GM15510 (cell line): Measurements from ENCODE around the gene SEMA3C.

Experiments
- POLR2A ChIP-seq: IDR thresholded peaks from 3 replicates; pipeline ENCODE4 v1.6.1; 2011; ENCODE audit warnings: borderline replicate concordance; ENCODE audit not compliant: insufficient read length; ENCODE audit errors: extremely low read depth

SEMA3C gene

DNA sequence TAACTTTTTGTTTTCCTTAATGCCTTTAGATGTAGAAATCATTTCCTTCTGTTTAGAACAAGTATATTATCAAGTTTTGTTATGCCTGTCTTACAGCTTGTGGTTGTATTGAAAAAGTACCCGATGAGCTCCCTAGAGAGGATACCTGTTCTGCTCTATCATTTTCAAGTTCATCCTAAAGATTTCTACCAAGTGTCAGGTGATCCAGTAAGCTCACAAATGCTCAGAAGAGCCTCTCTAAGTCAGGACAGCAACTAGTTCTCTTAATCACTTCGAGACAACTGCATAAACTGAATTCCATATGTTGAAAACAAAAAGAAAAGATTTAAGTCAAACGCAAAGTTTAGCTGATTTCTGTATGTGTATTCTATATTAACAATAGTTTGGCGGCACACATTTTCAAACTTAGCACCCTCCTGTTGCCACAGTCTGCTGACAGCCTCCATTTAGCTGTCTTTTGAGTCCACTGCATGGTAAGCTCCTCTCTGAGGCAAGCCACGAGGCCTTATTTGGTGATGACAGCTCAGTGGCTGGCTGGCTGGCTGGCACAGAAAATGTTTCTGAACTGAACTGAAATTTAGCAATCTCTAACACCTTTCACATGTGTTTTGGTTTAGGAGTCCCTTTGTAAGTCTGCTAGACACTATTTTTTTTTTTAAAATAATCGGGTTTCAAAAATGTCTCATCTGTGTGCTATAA lies 59.4 kb downstream of the SEMA3C start:
- no peak for TF ChIP-seq POLR2A

GRCh38 chr7:80858141-80858903 lies 60.5 kb downstream of the SEMA3C start:
- no peak for TF ChIP-seq POLR2A

DNA sequence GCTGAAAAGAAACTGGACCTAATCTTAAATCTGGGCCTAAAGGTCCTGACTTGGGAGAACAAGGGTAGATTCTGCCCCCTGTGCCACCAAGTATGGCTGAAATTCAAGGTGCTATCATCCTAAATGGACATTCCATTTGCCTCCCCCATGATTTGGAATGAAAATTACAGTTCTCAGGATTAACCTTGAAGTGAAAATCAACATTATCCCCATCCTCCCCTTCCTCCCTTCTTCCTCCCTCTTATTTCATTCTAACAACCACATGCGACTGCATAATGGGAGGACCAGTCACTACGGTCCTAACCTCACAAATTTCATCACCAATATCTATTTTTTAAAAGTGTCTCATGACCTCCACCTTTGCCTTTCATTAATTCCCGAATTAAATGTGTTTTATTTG lies 62.1 kb downstream of the SEMA3C start:
- no peak for TF ChIP-seq POLR2A

DNA sequence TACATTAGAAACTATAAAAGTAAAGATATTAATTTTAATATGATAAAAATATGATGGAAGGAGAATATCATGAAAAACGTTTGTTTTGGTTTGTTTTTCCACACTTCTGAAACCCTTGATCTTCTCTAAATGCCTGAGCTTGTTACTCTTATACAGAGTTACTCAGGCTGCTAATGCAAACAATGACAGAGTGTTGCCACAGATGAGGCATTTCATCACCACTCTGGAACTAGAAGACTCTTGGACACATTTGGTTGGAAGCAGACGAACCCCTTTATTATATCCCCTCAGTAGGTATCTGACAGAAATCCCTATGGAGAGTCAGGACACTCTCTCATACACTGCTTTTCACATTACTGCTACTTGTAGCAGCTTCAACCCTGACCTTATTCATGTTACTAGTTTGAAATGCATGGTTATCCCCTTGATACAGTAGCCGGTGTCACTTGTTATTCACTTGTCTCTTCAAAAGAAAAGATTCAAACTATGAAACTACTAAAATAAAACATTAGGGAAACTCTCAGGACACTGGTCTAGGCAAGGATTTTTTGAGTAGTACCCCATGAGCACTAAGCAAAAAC lies 66.9 kb downstream of the SEMA3C start:
- TF ChIP-seq POLR2A, result no peak

GRCh38 chr7:80848841-80849240 lies 70.0 kb downstream of the SEMA3C start:
- no peak for TF ChIP-seq POLR2A

DNA sequence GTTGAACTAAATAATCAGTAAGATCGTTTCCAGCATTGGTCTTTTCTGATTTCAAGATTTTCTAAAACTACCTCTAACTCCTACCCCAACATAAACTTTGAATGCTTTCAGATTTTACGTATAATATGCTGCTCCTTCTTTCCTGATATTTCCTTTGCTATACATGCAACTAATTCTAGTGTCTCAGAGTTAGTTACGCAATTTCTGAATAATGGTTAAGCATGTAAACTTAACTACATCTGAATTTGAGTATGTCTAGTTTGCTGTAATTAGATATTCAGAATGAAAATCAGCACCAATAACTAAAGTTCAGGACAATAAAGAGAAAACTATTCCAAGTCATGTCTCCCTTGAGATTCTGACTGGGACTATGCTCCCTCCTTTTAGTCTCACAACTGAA lies 71.0 kb downstream of the SEMA3C start:
- TF ChIP-seq POLR2A, result no peak

DNA sequence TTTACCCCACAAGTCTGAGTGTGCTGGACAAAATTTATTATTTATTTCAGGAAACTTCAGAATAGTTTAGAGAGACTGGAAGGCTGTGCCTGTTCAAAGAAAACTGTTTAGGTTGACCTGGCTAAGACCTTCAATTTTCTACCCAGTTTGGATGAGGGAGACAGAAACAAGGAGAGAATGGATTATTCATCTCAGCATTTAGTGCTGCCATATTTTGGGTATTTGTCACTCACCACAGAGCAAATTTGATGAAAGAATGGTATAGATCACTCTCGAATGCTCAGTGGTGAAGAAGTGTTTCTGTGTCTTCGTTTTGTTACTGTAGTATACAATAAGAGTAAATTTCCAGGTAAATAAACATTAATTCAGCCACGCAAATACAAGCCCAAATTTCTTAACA lies 71.8 kb downstream of the SEMA3C start:
- no peak for TF ChIP-seq POLR2A

DNA sequence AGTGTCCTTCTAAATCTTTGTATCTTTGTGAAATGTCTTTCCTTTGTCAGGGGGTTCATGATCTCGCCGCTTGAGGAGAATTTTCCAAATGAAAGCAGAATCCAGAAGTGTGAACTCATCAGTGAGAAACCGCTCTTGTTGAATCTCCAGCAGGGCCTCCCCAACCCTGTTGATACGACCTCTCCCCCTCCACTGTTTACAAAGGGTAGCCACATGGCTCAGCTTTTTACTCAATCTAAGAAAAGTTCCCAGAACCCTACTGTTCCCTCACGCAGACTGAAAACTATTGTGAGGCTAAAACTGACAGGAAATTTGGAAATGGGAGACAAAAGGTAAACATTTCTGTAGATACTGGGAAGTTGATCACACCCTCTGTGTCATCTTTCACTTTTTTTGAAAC lies 73.9 kb downstream of the SEMA3C start:
- TF ChIP-seq POLR2A, result no peak

- TF ChIP-seq POLR2A, result no peak
Observed at GRCh38 chr7:80843018-80843677, 75.7 kb downstream of the SEMA3C start.

DNA sequence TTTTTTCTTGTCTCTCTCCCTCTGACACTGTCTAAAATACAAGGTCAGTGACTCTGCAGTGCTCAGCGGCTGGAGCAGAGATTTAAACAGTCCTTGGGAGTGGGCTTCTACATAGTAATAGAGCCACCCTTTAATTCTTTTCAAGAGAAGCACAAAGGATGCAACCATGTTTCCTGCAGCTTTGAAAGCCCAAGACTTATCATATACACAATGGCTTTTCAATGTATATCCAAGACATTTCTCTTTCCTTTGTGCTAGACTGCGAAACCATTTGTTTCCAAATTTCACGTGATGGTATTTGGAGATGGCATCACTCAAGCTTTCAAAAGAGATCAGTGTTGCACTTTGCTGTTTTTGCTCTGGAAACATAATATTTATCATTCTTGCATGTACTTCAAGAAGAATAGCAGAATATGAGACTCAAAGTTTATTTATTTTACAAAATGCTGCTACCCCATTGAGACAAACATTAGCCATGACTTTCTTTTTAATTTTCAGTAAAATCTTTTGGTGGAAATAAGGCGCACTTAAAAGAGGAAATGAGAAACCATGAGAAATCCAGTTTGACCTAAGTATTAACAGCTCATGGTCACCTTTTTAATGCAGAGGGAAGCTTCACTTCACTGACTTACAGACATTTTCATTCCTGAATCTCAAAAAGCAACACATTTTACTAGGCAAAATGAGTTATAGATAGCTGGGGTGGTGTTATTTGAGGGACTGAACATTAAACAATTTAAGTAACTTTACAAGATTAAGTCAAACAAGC lies 76.6 kb downstream of the SEMA3C start:
- no peak for TF ChIP-seq POLR2A

- TF ChIP-seq POLR2A, result no peak
Observed at GRCh38 chr7:80841423-80841955, 77.4 kb downstream of the SEMA3C start.

DNA sequence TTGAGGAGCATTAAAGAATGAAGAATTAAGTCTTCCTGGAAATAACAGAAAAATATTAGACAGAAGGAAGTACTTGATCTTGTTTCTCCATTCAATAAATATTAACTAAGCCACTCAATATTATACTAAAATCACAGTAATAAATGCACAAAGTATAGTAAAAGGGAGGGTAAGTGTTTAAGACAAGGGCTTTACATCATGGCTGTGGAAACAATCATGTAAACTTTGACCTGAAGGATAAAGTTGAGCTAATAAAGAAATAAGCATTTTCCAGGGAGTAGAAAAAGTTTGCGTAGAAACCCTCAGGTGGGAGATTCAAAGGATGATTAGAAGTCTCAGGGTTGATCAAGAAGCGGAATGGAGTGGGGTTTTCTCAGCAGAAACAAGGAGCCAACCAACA lies 78.2 kb downstream of the SEMA3C start:
- no peak for TF ChIP-seq POLR2A

- no peak for TF ChIP-seq POLR2A
Observed at GRCh38 chr7:80839855-80840254, 79.0 kb downstream of the SEMA3C start.

GRCh38 chr7:80838643-80839042 lies 80.2 kb downstream of the SEMA3C start:
- TF ChIP-seq POLR2A, result no peak

DNA sequence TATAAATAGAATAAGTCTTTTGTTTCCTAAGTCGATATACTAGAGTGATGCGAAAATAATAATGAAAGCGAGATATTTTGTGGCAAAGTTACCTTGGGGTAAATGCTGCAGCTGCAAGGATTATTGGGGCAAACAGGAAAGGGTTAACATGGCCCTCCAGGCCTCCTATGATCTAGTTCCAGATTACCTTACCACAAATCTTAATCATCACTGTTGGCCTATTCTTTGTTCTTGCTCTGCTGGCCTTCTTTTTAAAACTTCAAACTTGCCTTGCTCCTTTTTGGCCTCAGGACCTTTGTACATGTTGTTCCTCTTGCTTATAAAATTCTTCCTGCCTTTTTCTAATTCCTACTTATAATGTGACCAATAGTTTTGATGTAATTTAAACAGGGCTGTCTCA lies 81.5 kb downstream of the SEMA3C start:
- TF ChIP-seq POLR2A, result no peak

DNA sequence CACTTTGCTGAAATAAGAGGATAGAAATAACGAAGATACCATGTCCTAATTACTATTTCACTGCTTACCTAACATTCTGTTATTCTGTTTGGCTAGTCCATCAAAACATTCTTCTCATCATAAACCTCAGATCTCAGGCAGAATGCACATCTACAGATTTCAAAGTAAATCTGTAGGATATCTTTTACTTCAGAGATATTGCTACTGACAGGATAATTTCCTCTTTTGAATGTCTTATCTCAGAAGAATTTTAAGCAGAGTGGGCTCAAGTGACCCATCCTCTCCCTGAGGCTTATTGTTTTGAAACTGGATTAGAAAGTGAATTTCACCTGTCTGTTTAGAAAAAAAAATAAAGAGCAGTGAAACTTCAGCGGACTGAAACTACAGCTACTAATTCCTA lies 83.6 kb downstream of the SEMA3C start:
- TF ChIP-seq POLR2A, result no peak
